HepG2 (cell line): ENCODE data around the gene ZNF860. TPM values are rescaled to one million over a fixed set of nuclear protein-coding genes. Genes with fewer than 3 reads are reported as not detected.
A peak's percentile ranks its signal among the peaks of the same experiment; 100 is the strongest.

Experiments used
- ATF7-NPFF ChIP-seq: sonication (generic); formaldehyde crosslinking; IDR thresholded peaks from 2 replicates; pipeline ENCODE4 v1.8.1; 2023; ENCODE audit warnings: mild to moderate bottlenecking, low read depth, missing genetic modification reagents, moderate library complexity
- HDAC2 ChIP-seq: sonication (generic); formaldehyde crosslinking; IDR thresholded peaks from 2 replicates; pipeline ENCODE4 v1.4.0; 2020; ENCODE audit warnings: missing genetic modification reagents
- IRF2 ChIP-seq: IDR thresholded peaks from 2 replicates; pipeline ENCODE4 v1.6.1; 2018; ENCODE audit warnings: missing genetic modification reagents, missing compliant biosample characterization
- KDM3A ChIP-seq: IDR thresholded peaks from 2 replicates; pipeline ENCODE4 v1.6.1; 2018; ENCODE audit warnings: low read depth, missing compliant biosample characterization
- LBX2 ChIP-seq: sonication (generic); formaldehyde crosslinking; IDR thresholded peaks from 2 replicates; pipeline ENCODE4 v1.5.0; 2020; ENCODE audit warnings: missing genetic modification reagents, mild to moderate bottlenecking, borderline replicate concordance
- MTF2 ChIP-seq: sonication (generic); formaldehyde crosslinking; IDR thresholded peaks from 2 replicates; pipeline ENCODE4 v1.5.0; 2020; ENCODE audit warnings: missing genetic modification reagents, borderline replicate concordance
- NCOA5 ChIP-seq: sonication (generic); formaldehyde crosslinking; IDR thresholded peaks from 2 replicates; pipeline ENCODE4 v1.4.0; 2020; ENCODE audit warnings: missing genetic modification reagents
- NR3C1 ChIP-seq: sonication (generic); formaldehyde crosslinking; IDR thresholded peaks from 2 replicates; pipeline ENCODE4 v1.4.0; 2020; ENCODE audit warnings: missing genetic modification reagents
- PCBP1 ChIP-seq: fragments of 200-400 bp; formaldehyde crosslinking; IDR thresholded peaks from 2 replicates; pipeline ENCODE4 v1.6.1; 2017; ENCODE audit warnings: mild to moderate bottlenecking, low read depth, low read length, borderline replicate concordance
- POGZ ChIP-seq: sonication (generic); formaldehyde crosslinking; IDR thresholded peaks from 2 replicates; pipeline ENCODE4 v1.4.0; 2020; ENCODE audit warnings: mild to moderate bottlenecking, missing genetic modification reagents
- RAD51 ChIP-seq: fragments of 450-650 bp; IDR thresholded peaks from 2 replicates; pipeline ENCODE4 v1.6.1; 2016; ENCODE audit warnings: borderline replicate concordance
- SNAPC2 ChIP-seq: sonication (generic); formaldehyde crosslinking; IDR thresholded peaks from 2 replicates; pipeline ENCODE4 v1.8.1; 2022; ENCODE audit warnings: mild to moderate bottlenecking, missing genetic modification reagents
- TAF1 ChIP-seq: sonication (generic); formaldehyde crosslinking; IDR thresholded peaks from 2 replicates; pipeline ENCODE4 v1.4.0; 2020; ENCODE audit warnings: missing genetic modification reagents
- TRIM24 ChIP-seq: sonication (generic); formaldehyde crosslinking; IDR thresholded peaks from 2 replicates; pipeline ENCODE4 v1.8.0; 2022; ENCODE audit warnings: mild to moderate bottlenecking, missing genetic modification reagents
- U2AF1 ChIP-seq: fragments of 200-400 bp; formaldehyde crosslinking; optimal IDR thresholded peaks from 2 replicates; pipeline ENCODE3; 2017; ENCODE audit warnings: mild to moderate bottlenecking, low read depth, low read length
- ZBTB26 ChIP-seq: IDR thresholded peaks from 2 replicates; pipeline ENCODE4 v1.6.1; 2016; ENCODE audit warnings: missing compliant biosample characterization, missing genetic modification reagents, borderline replicate concordance
- ZNF10 ChIP-seq: sonication (generic); formaldehyde crosslinking; IDR thresholded peaks from 2 replicates; pipeline ENCODE4 v1.4.0; 2020; ENCODE audit warnings: mild to moderate bottlenecking, low read depth, missing genetic modification reagents, borderline replicate concordance
- ZNF256 ChIP-seq: sonication (generic); formaldehyde crosslinking; conservative IDR thresholded peaks from 2 replicates; pipeline ENCODE4 v1.4.0; 2020; ENCODE audit warnings: missing genetic modification reagents
- ZNF276 ChIP-seq: sonication (generic); formaldehyde crosslinking; IDR thresholded peaks from 2 replicates; pipeline ENCODE4 v1.4.0; 2020; ENCODE audit warnings: mild to moderate bottlenecking, low read depth, missing genetic modification reagents
- ZNF280D ChIP-seq: sonication (generic); formaldehyde crosslinking; IDR thresholded peaks from 2 replicates; pipeline ENCODE4 v1.5.1; 2020; ENCODE audit warnings: mild to moderate bottlenecking, missing genetic modification reagents
- ZNF362 ChIP-seq: sonication (generic); formaldehyde crosslinking; IDR thresholded peaks from 2 replicates; pipeline ENCODE4 v1.4.0; 2020; ENCODE audit warnings: missing genetic modification reagents, mild to moderate bottlenecking, borderline replicate concordance
- polyA plus RNA-seq, 8 experiments: library from polyadenylated mRNA; depleted of rRNA in 3 of 8; stranded (reverse) in 7 of 8; unstranded in 1 of 8; fragments of >200 nt; fragmentation: Illumina TruSeq in 4 of 8; extraction: Trizol in 4 of 8; gene quantifications; 2 replicates each; pipeline versions ENCODE4 v1.2.1 to v1.2.3, GENCODE V29; 2011 to 2016; ENCODE audit warnings: low read depth in 4 of 8, missing spikeins in 1 of 8, mixed read lengths in 1 of 8; ENCODE audit not compliant: insufficient read depth in 1 of 8
- total RNA-seq, 5 experiments: library from RNA; depleted of rRNA; stranded (reverse); fragments of >200 nt; fragmentation: Illumina TruSeq; extraction: Trizol; gene quantifications; 2 replicates each; pipeline ENCODE4 v1.2.3, GENCODE V29; 2016; ENCODE audit warnings: low read depth in 1 of 5

The ZNF860 gene
- total and polyA plus RNA-seq, 2 of the 13 experiments (the other 11 are each of a cell fraction or from before 2014, with no cell fraction given): 0.55 to 0.73 TPM

- TF ChIP-seq ZBTB26 (CRISPR knock-in tag) (no peak), TAF1 (CRISPR knock-in tag) (0 out of 2 replicates have a peak, but pooled peaks have one; percentile 14), PCBP1 (0 out of 2 replicates have a peak, but pooled peaks have one; percentile 12), U2AF1 (no peak), NCOA5 (CRISPR knock-in tag) (no peak), ZNF280D (CRISPR knock-in tag) (no peak), HDAC2 (CRISPR knock-in tag) (peak; percentile 62), IRF2 (CRISPR knock-in tag) (0 out of 2 replicates have a peak, but pooled peaks have one; percentile 24), SNAPC2 (CRISPR knock-in tag) (no peak), LBX2 (no peak), ZNF362 (CRISPR knock-in tag) (no peak), POGZ (CRISPR knock-in tag) (no peak), NR3C1 (CRISPR knock-in tag) (no peak), ZNF256 (CRISPR knock-in tag) (no peak), RAD51 (no peak), ZNF276 (CRISPR knock-in tag) (no peak), ZNF10 (CRISPR knock-in tag) (no peak), KDM3A (CRISPR knock-in tag) (0 out of 2 replicates have a peak, but pooled peaks have one; percentile 38), MTF2 (no peak), ATF7-NPFF (no peak), TRIM24 (CRISPR knock-in tag) (no peak)
Measured at GRCh38 chr3:31981206-31982181, at the start of gene ZNF860, which contains the start of gene OSBPL10 (continued).
